Fibroblast of skin of right biceps (primary cell): ENCODE data around the gene KRTAP10-10.
"Not testable (repeated sequence)": the region's sequence is repeated elsewhere in the genome, so short reads cannot be mapped to it uniquely, and the experiment has no call there.

Experiments
- DNase-seq: peaks from one replicate; pipeline ENCODE4 v3.0.0-alpha.2; 2013

KRTAP10-10 gene, protein sequence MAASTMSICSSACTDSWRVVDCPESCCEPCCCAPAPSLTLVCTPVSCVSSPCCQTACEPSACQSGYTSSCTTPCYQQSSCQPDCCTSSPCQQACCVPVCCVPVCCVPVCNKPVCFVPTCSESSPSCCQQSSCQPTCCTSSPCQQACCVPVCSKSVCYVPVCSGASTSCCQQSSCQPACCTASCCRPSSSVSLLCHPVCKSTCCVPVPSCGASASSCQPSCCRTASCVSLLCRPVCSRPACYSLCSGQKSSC

GRCh38 chr21:44637018-44637850 is at the start of gene KRTAP10-10:
Gene KRTAP10-10 (plus strand): TSS chr21:44637356. CDS start chr21:44637418, 62 bp downstream.
- no peak for DNase-seq

DNA sequence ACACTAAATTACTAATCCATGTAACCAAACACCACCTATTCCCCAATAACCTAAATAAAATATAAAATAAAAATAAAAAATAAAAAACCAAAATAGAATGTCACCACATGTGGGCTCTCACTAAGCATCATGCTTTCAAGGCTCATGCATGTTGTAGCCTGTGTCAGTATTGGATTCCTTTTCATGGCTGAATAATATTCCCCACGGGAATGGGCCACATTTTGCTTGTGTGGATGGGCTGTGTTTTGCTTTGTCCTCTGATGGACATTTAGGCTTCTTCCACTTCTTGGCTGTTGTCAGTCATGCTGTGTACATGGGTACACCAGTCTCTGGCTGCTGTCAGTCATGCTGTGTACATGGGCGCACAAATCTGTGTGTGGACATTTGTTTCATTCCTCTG is 48.1 kb upstream of the KRTAP10-10 start:
- no peak for DNase-seq

- no peak for DNase-seq
These were observed 47.4 kb upstream of the KRTAP10-10 start for GRCh38 chr21:44589586-44590305.

GRCh38 chr21:44590311-44590721 is 46.8 kb upstream of the KRTAP10-10 start:
- DNase-seq: no peak

- DNase-seq: not testable (repeated sequence)
These were observed 46.0 kb upstream of the KRTAP10-10 start for GRCh38 chr21:44590897-44591800.

DNA sequence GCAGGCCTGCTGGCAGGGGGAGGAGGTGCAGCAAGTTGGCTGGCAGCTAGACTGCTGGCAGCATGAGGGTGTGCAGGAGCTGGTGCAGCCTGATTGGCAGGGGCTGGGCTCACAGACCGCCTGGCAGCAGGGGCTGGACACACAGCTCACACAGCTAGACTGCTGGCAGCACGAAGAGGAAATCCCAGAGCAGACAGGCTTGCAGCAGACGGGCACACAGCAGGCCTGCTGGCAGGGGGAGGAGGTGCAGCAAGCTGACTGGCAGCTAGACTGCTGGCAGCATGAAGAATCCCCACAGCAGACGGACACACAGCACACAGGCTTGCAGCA is 45.4 kb upstream of the KRTAP10-10 start:
- DNase-seq: not testable (repeated sequence)

- DNase-seq: no peak
These were observed 44.5 kb upstream of the KRTAP10-10 start, which contains the start of gene KRTAP10-6 for GRCh38 chr21:44592446-44593311. Gene KRTAP10-6 (minus strand): TSS chr21:44592505. CDS start chr21:44592484, 21 bp downstream.

DNA sequence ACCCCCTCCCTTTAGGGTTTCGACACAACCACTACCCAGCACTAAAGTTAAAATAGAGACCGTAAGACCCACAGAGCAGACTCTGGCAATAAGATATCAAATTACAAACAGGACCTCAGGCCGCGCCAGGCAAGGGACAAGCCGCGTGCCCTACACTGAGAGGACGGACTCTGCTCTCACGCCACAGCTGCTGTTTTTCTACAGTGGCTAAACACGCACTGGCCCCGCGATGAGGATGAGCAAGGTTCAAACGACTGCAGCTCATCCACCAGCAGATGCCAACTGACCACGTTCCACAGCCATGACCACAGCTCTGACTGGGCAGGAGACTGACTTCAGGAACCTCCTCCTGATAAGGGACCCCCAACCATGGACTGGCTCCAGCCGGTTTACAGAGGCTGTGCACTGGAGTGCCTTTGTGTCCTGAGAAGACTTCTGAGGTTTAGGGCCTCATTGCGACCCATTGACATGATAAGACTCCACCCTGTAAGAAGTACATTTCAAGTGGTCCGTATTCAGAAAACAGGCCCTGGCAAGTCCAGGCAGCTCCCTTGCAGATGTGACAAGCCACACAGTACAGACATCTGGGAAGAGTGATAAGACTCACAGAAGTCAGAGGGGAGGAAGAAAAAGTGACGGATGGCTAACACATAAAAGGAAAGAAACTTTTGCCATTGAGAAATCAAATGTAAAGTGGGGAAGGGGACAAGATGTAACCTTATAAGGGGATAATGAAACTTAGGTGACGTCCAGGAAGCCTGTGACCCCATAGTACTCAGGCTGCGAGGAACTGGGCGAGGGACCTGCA is 43.4 kb upstream of the KRTAP10-10 start:
- DNase-seq: no peak

DNA sequence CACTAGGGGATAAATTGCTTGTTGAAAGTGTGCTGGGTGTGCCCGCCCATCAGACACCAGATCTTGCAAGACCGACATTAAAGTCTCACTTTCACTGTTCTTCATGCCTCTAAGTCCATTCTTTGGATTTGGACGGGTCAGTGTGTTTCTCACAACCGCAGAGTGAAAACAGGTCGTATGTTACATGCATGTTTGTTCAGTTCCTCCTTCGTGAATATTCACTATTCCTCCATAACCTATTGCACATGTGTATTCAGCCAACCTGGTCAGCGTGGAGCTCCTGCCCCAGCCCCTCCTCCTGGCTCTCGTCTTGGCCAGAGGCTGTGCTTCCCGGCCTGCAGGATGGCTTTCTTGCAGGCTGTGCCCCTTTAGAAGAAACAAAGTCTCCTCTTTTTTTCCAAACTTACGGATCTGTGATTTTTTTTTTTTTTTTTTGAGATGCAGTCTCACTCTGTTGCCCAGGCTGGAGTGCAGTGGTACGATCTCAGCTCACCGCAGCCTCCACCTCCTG is 42.7 kb upstream of the KRTAP10-10 start:
- no peak for DNase-seq

- DNase-seq: no peak
These were observed 41.6 kb upstream of the KRTAP10-10 start for GRCh38 chr21:44595524-44595923.

DNA sequence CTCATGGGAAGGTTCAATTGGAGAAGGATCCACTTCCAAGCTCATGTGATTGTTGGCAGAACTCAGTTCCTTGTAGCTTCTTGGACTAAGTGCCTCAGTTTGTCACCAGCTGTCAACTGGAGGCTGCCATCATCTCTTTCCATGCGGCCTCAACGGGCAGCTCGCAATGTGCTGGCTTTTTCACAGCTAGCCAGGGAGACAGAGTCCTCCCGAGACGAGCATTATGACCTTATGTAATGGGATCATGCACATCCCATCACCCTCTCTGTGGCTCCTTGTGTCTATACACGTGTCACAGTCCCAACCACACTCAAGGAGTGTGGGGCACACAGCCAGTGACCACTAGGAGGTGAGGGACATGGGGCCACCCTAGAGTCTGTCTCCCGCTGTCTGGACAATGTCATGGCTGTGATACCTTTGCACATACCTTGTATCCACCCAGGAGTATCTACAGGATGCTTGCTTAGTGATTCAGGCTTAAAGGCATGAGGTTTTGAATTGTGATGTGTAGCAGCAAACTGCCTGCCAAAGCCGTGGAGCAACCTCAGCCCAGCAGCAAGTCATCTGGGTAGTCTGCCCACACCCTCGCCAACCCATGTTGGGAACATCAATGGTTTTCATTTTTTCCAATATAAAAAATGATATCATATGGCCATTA is 41.0 kb upstream of the KRTAP10-10 start:
- DNase-seq: no peak

DNA sequence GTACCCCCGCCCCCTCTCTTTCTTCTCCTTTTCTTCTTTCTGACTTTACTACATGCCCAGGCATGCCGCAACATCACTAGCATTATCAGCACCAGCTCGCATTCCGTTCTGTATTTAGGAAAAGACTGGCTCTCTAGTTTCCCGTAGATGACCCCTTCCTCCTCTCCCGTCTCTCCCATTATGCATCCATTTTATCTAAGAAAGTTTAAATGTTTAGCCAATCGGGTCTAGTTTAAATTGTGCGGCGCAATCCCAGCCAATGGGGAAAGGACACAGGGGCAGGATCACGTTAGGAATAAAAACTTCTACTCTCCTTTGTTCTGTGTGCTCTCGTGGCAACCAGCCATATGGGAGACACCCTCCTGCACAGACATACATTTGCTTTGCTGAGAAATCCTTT is 39.1 kb upstream of the KRTAP10-10 start:
- DNase-seq: no peak

GRCh38 chr21:44599264-44600029 is 37.7 kb upstream of the KRTAP10-10 start:
- DNase-seq: no peak

- DNase-seq: not testable (repeated sequence)
These were observed 36.8 kb upstream of the KRTAP10-10 start, which contains the start of gene KRTAP10-7 for GRCh38 chr21:44600118-44600978. Gene KRTAP10-7 (plus strand): TSS chr21:44600597. CDS start chr21:44600622, 25 bp downstream.

GRCh38 chr21:44601091-44601490 is 36.1 kb upstream of the KRTAP10-10 start:
- not testable (repeated sequence) for DNase-seq

GRCh38 chr21:44601596-44602462 is 35.3 kb upstream of the KRTAP10-10 start:
- DNase-seq: no peak

GRCh38 chr21:44602463-44602850 is 34.7 kb upstream of the KRTAP10-10 start:
- no peak for DNase-seq
